HepG2 (cell line): Measurements from ENCODE around the gene GRIK4. TPM values are rescaled to one million over a fixed set of nuclear protein-coding genes. Genes with fewer than 3 reads are reported as not detected.

Experiments
- ATAC-seq: fragments of 200-7000 bp; cut with Tn5 transposase; 3 replicates; pipeline ENCODE4 v1.9.1; 2020; ENCODE audit warnings: mild to moderate bottlenecking, moderate library complexity
- BruUV-seq: library from RNA; stranded (reverse); fragments of 400-500 nt; replicated peaks from 2 replicates; lab custom pipeline; 2021; lab: Mats Ljungman, UMichigan
- CTCF ChIA-PET: fragments of 300-600 bp; formaldehyde crosslinking; extraction: SDS; loops from one replicate; lab custom pipeline; 2021; ENCODE audit warnings: low total read pairs, inconsistent platforms, low intra/inter-chr PET ratio; lab: Yijun Ruan, JAX
- POLR2A ChIA-PET: fragments of 350-600 bp; sonication (Branson Sonifier 250); formaldehyde crosslinking; loops from one replicate; lab custom pipeline; 2020; ENCODE audit warnings: antibody characterized with exemption, inconsistent platforms; lab: Yijun Ruan, JAX
- DNase-seq: peaks from one replicate; pipeline ENCODE4 v3.0.0-alpha.2; 2015; ENCODE audit warnings: low spot score
- FAIRE-seq: peaks from 3 replicates; lab custom pipeline; 2011; peaks lifted over from hg19 to GRCh38; lab: Jason Lieb, UNC
- H2AFZ ChIP-seq: one replicate; pipeline ENCODE4 v1.6.1; 2011; ENCODE audit warnings: low read length, inconsistent platforms
- H3K27ac ChIP-seq: fragments of 300-600 bp; 3 replicates; pipeline ENCODE4 v1.8.0; 2011; ENCODE audit warnings: mixed run types, mild to moderate bottlenecking, mixed read lengths, low read length, inconsistent platforms; ENCODE audit not compliant: insufficient read depth; ENCODE audit errors: extremely low read length
- H3K27me3 ChIP-seq, 2 experiments: fragments of 200-600 bp in 1 of 2; 2 replicates in 1 of 2; 3 replicates in 1 of 2; pipeline versions ENCODE4 v1.6.0 to v1.8.0; 2011; ENCODE audit warnings: low read length in 2 of 2, mild to moderate bottlenecking in 2 of 2, moderate library complexity in 2 of 2, inconsistent platforms in 1 of 2; ENCODE audit not compliant: insufficient read depth in 2 of 2, control insufficient read depth in 1 of 2
- H3K36me3 ChIP-seq, 2 experiments: fragments of 200-600 bp in 1 of 2; replicated peaks in 1 of 2; 2 replicates in 1 of 2; 3 replicates in 1 of 2; pipeline versions ENCODE4 v1.5.1 to v1.8.0; 2011; ENCODE audit warnings: low read length in 2 of 2, inconsistent platforms in 1 of 2; ENCODE audit not compliant: insufficient read depth in 2 of 2, control insufficient read depth in 1 of 2
- H3K4me1 ChIP-seq: 2 replicates; pipeline ENCODE4 v1.5.1; 2012; ENCODE audit warnings: low read length, inconsistent platforms; ENCODE audit not compliant: insufficient read depth
- H3K4me2 ChIP-seq: 2 replicates; pipeline ENCODE4 v1.6.0; 2011; ENCODE audit warnings: low read depth, low read length, inconsistent platforms
- H3K4me3 ChIP-seq, 3 experiments: fragments of 200-600 bp in 1 of 3; sonication (generic), shearing (Covaris generic) in 1 of 3; replicated peaks in 1 of 3; 2 replicates each; pipeline ENCODE4 v1.5.1; 2011 to 2016; ENCODE audit warnings: low read length in 3 of 3, inconsistent platforms in 2 of 3, low read depth in 2 of 3, mild to moderate bottlenecking in 2 of 3, control low read depth in 1 of 3, mixed read lengths in 1 of 3; ENCODE audit not compliant: insufficient read depth in 1 of 3
- H3K79me2 ChIP-seq: one replicate; pipeline ENCODE4 v1.6.1; 2011; ENCODE audit warnings: low read length, inconsistent platforms; ENCODE audit not compliant: insufficient read depth
- H3K9ac ChIP-seq: 2 replicates; pipeline ENCODE4 v1.6.0; 2011; ENCODE audit warnings: mild to moderate bottlenecking, low read depth, low read length, inconsistent platforms; ENCODE audit not compliant: insufficient read depth
- H3K9me3 ChIP-seq: 2 replicates; pipeline ENCODE4 v1.5.1; 2012; ENCODE audit warnings: mild to moderate bottlenecking, low read length
- H4K20me1 ChIP-seq: 2 replicates; pipeline ENCODE4 v1.6.0; 2011; ENCODE audit warnings: inconsistent platforms, mild to moderate bottlenecking, low read length, moderate library complexity; ENCODE audit not compliant: insufficient read depth
- DMAP1 ChIP-seq: IDR thresholded peaks from 2 replicates; pipeline ENCODE4 v1.6.1; 2016
- PHF21A ChIP-seq: sonication (generic); formaldehyde crosslinking; IDR thresholded peaks from 2 replicates; pipeline ENCODE4 v1.5.0; 2020; ENCODE audit warnings: mild to moderate bottlenecking, missing genetic modification reagents
- SNRNP70 ChIP-seq: fragments of 200-400 bp; formaldehyde crosslinking; IDR thresholded peaks from 2 replicates; pipeline ENCODE4 v1.6.1; 2017; ENCODE audit warnings: mild to moderate bottlenecking, low read depth, low read length, moderate library complexity
- ZIK1 ChIP-seq: sonication (generic); formaldehyde crosslinking; IDR thresholded peaks from 2 replicates; pipeline ENCODE4 v1.5.0; 2020; ENCODE audit warnings: mild to moderate bottlenecking, low read depth, missing genetic modification reagents, borderline replicate concordance
- ZNF253 ChIP-seq: sonication (generic); formaldehyde crosslinking; IDR thresholded peaks from 2 replicates; pipeline ENCODE4 v1.8.0; 2022; ENCODE audit warnings: mild to moderate bottlenecking, missing genetic modification reagents, borderline replicate concordance
- ZNF577 ChIP-seq: sonication (generic); formaldehyde crosslinking; IDR thresholded peaks from 2 replicates; pipeline ENCODE4 v1.4.0; 2020; ENCODE audit warnings: mild to moderate bottlenecking, low read depth, missing genetic modification reagents, borderline replicate concordance
- ZNF772 ChIP-seq: sonication (generic); formaldehyde crosslinking; IDR thresholded peaks from 2 replicates; pipeline ENCODE4 v1.5.0; 2020; ENCODE audit warnings: mild to moderate bottlenecking, missing genetic modification reagents
- WGBS: methylation state at CpG from one replicate; pipeline ENCODE4 v1.1.6; 2017; ENCODE audit warnings: low lambda C conversion rate; 5-methylcytosine and 5-hydroxymethylcytosine counted together
- in situ Hi-C: cut with HindIII; loops from 2 replicates; pipeline ENCODE4 v1.10.0; 2017; ENCODE audit warnings: low pct_unique_long_range_greater_than_20kb; ENCODE audit not compliant: extremely low pct_ligation_motif_present
- intact Hi-C: fragments of 100-400 bp; cut with micrococcal nuclease; formaldehyde crosslinking; loops from one replicate; pipeline ENCODE4 v1.10.0; 2022; ENCODE audit not compliant: unreplicated experiment
- polyA plus RNA-seq, 8 experiments: library from polyadenylated mRNA; depleted of rRNA in 3 of 8; stranded (reverse) in 7 of 8; unstranded in 1 of 8; fragments of >200 nt; fragmentation: Illumina TruSeq in 4 of 8; extraction: Trizol in 4 of 8; gene quantifications; 2 replicates each; pipeline versions ENCODE4 v1.2.1 to v1.2.3, GENCODE V29; 2011 to 2016; ENCODE audit warnings: low read depth in 4 of 8, missing spikeins in 1 of 8, mixed read lengths in 1 of 8; ENCODE audit not compliant: insufficient read depth in 1 of 8
- total RNA-seq, 5 experiments: library from RNA; depleted of rRNA; stranded (reverse); fragments of >200 nt; fragmentation: Illumina TruSeq; extraction: Trizol; gene quantifications; 2 replicates each; pipeline ENCODE4 v1.2.3, GENCODE V29; 2016; ENCODE audit warnings: low read depth in 1 of 5
- TF ChIP-seq, protein P1 (sequence below): sonication (generic); formaldehyde crosslinking; IDR thresholded peaks from 2 replicates; pipeline ENCODE4 v1.4.0; 2020; ENCODE audit warnings: missing genetic modification reagents
- TF ChIP-seq, protein P2 (sequence below): conservative IDR thresholded peaks from 2 replicates; pipeline ENCODE4 v1.6.1; 2018; ENCODE audit warnings: missing genetic modification reagents
- TF ChIP-seq, protein P3 (sequence below): IDR thresholded peaks from 2 replicates; pipeline ENCODE4 v1.6.1; 2012; ENCODE audit warnings: low read depth, low read length, improper control_type of control experiment

GRIK4 gene
- total and polyA plus RNA-seq, 2 of the 13 experiments (the other 11 are each of a cell fraction or from before 2014, with no cell fraction given), result 0.04 to 0.07 TPM

DNA sequence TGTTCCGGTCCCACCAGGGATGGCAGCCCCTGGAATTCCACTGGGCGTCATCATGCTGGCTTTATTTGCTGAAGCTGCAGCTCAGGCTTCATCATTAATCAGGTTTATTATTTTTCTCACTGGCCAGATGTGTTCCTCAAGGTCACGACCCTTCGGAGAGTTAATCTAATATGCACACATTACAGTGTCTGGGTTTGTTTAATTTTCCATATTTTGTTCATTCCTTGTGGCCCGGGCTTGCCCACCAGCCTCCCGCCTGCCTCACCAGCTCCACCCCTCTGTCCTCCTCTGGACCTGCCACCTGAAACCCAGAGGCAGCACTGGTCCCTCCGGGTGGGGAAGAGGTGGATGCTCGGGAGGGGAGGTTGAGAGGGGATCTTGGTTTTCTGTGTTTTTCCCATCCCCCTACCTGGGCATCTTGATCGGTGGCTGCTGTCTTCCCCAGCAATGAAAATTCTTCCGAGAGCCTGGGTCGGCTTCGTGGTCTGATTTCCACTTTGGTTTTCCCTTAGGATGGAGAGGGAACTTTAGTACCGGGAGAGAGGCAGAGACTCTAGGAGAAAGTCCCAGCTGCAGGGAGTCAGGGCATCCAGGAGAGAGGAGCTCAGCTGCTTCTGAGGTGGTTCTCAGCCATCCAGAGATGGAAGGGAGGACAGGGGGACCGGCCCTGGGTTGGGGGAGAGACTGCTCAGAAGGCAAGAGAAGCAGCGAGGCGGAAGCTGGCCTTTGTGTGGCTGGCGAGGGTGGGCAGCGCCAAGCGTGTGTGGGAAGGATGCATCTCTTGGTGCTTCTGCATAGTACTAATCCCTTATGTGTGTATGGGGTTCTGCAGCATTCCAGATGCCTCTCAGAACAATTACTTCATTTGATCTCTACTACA lies 2.1 kb downstream of the GRIK4 start (continued):
- TF ChIP-seq, protein P1, sequence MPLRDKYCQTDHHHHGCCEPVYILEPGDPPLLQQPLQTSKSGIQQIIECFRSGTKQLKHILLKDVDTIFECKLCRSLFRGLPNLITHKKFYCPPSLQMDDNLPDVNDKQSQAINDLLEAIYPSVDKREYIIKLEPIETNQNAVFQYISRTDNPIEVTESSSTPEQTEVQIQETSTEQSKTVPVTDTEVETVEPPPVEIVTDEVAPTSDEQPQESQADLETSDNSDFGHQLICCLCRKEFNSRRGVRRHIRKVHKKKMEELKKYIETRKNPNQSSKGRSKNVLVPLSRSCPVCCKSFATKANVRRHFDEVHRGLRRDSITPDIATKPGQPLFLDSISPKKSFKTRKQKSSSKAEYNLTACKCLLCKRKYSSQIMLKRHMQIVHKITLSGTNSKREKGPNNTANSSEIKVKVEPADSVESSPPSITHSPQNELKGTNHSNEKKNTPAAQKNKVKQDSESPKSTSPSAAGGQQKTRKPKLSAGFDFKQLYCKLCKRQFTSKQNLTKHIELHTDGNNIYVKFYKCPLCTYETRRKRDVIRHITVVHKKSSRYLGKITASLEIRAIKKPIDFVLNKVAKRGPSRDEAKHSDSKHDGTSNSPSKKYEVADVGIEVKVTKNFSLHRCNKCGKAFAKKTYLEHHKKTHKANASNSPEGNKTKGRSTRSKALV (CRISPR knock-in tag), result no peak
- TF ChIP-seq ZNF577 (CRISPR knock-in tag) (no peak), ZNF253 (no peak)
- TF ChIP-seq, protein P2, sequence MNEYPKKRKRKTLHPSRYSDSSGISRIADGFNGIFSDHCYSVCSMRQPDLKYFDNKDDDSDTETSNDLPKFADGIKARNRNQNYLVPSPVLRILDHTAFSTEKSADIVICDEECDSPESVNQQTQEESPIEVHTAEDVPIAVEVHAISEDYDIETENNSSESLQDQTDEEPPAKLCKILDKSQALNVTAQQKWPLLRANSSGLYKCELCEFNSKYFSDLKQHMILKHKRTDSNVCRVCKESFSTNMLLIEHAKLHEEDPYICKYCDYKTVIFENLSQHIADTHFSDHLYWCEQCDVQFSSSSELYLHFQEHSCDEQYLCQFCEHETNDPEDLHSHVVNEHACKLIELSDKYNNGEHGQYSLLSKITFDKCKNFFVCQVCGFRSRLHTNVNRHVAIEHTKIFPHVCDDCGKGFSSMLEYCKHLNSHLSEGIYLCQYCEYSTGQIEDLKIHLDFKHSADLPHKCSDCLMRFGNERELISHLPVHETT (CRISPR knock-in tag), result no peak

DNA sequence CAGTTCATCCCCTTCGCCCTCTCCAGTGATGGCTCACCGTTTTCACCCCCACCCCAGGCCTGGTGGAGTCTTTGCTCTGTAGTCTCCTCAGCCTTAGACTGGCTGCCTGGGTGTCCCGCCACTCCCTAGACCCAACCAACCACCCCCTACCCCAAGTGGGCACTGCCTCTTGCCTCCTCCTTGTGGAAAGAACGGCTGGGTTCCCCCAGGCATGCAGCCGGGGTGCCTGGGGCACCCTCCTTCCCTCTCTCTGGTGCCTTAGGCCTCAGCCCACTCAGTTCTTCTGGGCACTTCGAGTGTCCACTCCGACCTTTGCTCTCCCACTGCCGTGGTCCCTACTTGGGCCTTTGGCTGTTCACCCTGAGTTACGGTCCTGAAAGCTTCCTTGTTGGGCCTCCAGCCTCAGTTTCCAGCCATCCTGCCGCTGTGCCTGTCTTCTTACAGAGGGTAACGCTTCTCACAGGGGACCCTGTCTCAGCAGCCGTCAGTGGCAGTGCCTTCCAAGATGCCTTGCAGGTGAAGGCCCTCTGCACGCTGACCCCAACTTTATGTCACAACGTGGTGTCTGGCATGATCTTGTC lies 3.1 kb downstream of the GRIK4 start:
- 47% methylated on average over 11 of the region's 14 CpGs for WGBS
- intact Hi-C loops, result loop anchor here (10.0 kb wide), 2 partner anchors 290 to 410 kb away; no protein-coding TSS in a partner anchor
- no peak for ATAC-seq
- TF ChIP-seq SNRNP70, result no peak
- TF ChIP-seq ZNF772 (CRISPR knock-in tag), result no peak
- TF ChIP-seq ZIK1 (CRISPR knock-in tag), result no peak
- TF ChIP-seq DMAP1 (CRISPR knock-in tag), result no peak
- TF ChIP-seq PHF21A (CRISPR knock-in tag), result no peak
- TF ChIP-seq, protein P3, sequence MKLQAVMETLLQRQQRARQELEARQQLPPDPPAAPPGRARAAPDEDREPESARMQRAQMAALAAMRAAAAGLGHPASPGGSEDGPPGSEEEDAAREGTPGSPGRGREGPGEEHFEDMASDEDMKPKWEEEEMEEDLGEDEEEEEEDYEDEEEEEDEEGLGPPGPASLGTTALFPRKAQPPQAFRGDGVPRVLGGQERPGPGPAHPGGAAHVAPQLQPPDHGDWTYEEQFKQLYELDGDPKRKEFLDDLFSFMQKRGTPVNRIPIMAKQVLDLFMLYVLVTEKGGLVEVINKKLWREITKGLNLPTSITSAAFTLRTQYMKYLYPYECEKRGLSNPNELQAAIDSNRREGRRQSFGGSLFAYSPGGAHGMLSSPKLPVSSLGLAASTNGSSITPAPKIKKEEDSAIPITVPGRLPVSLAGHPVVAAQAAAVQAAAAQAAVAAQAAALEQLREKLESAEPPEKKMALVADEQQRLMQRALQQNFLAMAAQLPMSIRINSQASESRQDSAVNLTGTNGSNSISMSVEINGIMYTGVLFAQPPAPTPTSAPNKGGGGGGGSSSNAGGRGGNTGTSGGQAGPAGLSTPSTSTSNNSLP, result no peak
- TF ChIP-seq, all 625 proteins: peak for 0
- FAIRE-seq (no peak), DNase-seq (no peak)
- no peaks in the 10 kb centered on the region for H3K36me3 ChIP-seq
- H3K9ac ChIP-seq, result no peak overlapping the region
- peaks cover 6 to 74% of the 10 kb centered on the region in 2 experiments for H3K27me3 ChIP-seq
- peaks cover 16% of the 10 kb centered on the region for H3K4me1 ChIP-seq
- POLR2A ChIA-PET, result no interaction called here
- no peak overlapping the region for H3K4me3 ChIP-seq
- in situ Hi-C loops, result loop anchor here (5.0 to 10.0 kb wide), 3 partner anchors 173 to 438 kb away; no protein-coding TSS in a partner anchor
- H2AFZ ChIP-seq, result no peak overlapping the region
- H3K9me3 ChIP-seq, result no peaks in the 10 kb centered on the region
- CTCF ChIA-PET, result no interaction called here
- no peak overlapping the region for H3K4me2 ChIP-seq
- H3K27ac ChIP-seq, result no peak overlapping the region
- no TSS peak for BruUV-seq
- H4K20me1 ChIP-seq, result no peaks in the 10 kb centered on the region
- no peaks in the 10 kb centered on the region for H3K79me2 ChIP-seq
